ENCODE data around the gene LIPC.

Gene LIPC

DNA sequence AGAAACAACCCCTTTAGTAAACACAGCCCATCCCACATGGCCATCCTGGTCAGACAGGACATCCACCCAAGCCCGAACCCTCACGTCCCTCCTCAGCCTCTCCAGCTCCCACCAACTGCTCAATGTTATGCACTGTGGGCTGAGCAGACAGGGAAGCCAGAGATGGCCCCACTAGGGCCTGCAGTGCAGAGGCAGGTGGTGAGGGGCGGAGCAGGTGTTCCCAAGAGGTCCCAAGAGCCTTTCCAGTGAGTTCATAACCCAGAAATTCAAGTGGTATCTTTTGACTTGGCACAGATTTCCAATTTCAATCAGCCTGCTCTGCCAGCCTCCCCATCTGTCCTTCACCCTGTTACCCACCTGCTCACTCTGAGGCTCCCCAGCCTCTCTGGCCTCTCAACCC is 130.3 kb downstream of the LIPC start:
- in situ Hi-C loops (cut with MboI; ENCODE audit: low sequenced_read_pairs, unreplicated experiment): no loop called here
- DNase-seq (ENCODE audit: low spot score): no peak
- TF ChIP-seq, protein P1, sequence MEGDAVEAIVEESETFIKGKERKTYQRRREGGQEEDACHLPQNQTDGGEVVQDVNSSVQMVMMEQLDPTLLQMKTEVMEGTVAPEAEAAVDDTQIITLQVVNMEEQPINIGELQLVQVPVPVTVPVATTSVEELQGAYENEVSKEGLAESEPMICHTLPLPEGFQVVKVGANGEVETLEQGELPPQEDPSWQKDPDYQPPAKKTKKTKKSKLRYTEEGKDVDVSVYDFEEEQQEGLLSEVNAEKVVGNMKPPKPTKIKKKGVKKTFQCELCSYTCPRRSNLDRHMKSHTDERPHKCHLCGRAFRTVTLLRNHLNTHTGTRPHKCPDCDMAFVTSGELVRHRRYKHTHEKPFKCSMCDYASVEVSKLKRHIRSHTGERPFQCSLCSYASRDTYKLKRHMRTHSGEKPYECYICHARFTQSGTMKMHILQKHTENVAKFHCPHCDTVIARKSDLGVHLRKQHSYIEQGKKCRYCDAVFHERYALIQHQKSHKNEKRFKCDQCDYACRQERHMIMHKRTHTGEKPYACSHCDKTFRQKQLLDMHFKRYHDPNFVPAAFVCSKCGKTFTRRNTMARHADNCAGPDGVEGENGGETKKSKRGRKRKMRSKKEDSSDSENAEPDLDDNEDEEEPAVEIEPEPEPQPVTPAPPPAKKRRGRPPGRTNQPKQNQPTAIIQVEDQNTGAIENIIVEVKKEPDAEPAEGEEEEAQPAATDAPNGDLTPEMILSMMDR (IDR thresholded peaks at IDR 0.05; ENCODE audit: borderline replicate concordance, control extremely low read depth, extremely low read depth, insufficient read depth, missing control alignments): no peak

DNA sequence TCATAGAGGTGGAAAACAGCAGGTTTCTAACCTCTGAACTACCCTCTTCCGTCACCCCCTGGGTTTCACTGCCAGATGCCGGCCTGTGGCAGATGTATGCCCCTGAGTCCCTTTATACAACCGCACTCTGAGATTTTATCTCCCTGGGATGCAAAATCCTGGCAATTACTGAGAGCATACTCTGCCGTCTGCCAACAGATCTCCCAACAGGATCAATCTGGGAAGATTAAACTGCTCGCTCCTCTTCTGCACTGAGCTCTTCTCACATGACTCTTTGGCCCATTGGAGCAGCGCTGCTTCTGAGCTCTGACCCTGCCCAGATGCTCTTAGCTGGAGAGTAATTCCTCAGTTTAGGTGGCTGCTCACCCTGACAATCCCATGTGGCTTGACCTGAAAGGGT is 133.2 kb downstream of the LIPC start:
- in situ Hi-C loops (cut with MboI; ENCODE audit: low sequenced_read_pairs, unreplicated experiment): no loop called here
- TF ChIP-seq, protein P1 (IDR thresholded peaks at IDR 0.05; ENCODE audit: borderline replicate concordance, control extremely low read depth, extremely low read depth, insufficient read depth, missing control alignments): no peak
- DNase-seq (ENCODE audit: low spot score): no peak

DNA sequence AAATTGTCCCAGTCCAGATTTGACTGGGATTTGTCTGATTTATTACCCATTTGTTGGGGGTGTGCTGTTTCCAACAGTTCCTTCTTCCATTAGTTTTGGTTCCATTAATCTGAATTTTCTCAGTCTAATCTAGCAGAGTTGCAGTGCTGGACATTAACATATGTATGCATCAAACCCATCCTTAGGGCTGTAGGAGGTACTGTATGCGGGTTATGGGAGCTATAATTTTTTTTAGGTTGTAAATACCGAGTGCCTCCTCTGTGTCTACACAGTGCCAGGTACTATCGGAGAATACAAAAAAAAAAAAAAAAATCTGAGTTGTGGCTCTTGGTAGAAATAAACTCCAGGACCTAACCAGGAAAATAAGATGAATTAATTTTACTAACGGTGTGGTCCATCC is 133.8 kb downstream of the LIPC start:
- DNase-seq (ENCODE audit: low spot score): no peak
- TF ChIP-seq, protein P1 (IDR thresholded peaks at IDR 0.05; ENCODE audit: borderline replicate concordance, control extremely low read depth, extremely low read depth, insufficient read depth, missing control alignments): no peak
- in situ Hi-C loops (cut with MboI; ENCODE audit: low sequenced_read_pairs, unreplicated experiment): no loop called here

DNA sequence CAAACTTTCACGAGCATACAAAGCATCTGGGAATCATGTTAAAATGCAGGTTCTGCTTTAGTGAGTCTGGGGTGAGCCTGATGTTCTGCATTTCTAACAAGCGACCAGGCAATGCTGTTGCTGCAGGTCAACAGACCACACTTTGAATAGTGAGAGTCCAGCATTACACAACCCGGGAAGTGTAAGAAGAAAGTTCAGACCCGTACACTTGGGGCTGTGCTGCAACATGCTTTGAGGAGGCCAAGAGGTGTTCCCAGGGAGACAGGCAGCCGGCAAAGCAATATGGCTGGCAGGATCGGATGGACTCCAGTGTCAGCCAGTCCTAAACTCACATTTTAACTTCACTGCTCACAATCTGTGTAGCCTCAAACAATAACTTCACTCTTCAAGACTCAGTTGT is 134.2 kb downstream of the LIPC start:
- in situ Hi-C loops (cut with MboI; ENCODE audit: low sequenced_read_pairs, unreplicated experiment): no loop called here
- TF ChIP-seq, protein P1 (IDR thresholded peaks at IDR 0.05; ENCODE audit: borderline replicate concordance, control extremely low read depth, extremely low read depth, insufficient read depth, missing control alignments): no peak
- no peak for DNase-seq (ENCODE audit: low spot score)

DNA sequence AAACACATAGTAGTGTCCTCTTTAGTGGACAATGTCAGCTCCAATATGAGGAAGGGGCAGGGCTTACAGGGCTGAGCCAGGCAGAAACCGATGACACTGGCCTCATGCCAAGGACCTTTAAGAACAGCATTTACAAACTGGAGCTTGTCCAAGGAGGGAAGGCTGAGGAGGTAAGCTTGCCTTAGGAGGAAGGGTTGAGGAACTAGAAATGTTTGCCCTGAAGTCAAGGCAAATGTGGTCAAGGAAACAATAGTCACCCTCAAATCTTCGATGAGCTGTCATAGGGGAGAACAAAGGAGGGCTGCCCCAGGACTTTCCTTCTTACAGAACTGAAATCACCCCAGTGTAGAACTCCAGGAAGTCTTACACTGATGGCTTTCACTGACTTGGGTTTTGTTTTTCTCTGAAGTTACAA is 136.4 kb downstream of the LIPC start:
- TF ChIP-seq, protein P1 (IDR thresholded peaks at IDR 0.05; ENCODE audit: borderline replicate concordance, control extremely low read depth, extremely low read depth, insufficient read depth, missing control alignments): no peak
- in situ Hi-C loops (cut with MboI; ENCODE audit: low sequenced_read_pairs, unreplicated experiment): no loop called here
- DNase-seq (ENCODE audit: low spot score): no peak

DNA sequence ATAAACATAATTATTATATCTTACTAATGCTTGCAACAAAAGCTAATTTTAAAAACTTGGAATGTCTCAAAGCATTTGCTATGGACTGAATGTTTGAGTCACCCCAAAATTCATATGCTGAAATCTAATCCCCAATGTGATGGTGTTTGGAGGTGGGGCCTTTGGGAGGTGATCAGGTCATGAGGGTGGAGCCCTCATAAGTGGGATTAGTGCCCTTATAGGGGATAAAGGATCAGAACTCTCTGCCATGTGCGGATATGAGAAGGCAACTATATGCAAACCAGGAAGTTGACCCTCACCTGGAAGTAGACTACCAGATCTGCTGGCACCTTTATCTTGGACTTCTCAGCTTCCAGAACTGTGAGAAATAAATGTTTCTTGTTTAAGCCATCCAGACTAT is 137.7 kb downstream of the LIPC start:
- in situ Hi-C loops (cut with MboI; ENCODE audit: low sequenced_read_pairs, unreplicated experiment): no loop called here
- DNase-seq (ENCODE audit: low spot score): no peak
- TF ChIP-seq, protein P1 (IDR thresholded peaks at IDR 0.05; ENCODE audit: borderline replicate concordance, control extremely low read depth, extremely low read depth, insufficient read depth, missing control alignments): no peak

DNA sequence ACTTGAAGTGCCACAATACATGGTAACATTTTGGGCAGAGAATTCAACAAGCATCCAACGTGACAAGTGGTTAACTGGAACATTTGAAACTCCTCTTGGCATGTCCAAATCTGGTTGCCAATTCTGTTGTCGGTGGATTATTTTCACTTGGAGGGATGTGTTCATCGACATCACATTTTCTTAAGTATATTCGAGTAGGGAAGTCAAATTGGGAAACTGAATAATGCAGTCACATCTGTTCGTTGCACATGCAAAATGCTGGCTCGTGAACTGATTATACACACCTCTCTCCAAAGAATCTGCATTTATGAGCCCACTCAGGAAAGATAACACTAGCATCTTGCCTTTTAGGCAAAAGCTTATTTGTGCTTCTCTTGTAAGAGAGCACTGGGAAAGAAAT is 139.7 kb downstream of the LIPC start:
- no peak for DNase-seq (ENCODE audit: low spot score)
- TF ChIP-seq, protein P1 (IDR thresholded peaks at IDR 0.05; ENCODE audit: borderline replicate concordance, control extremely low read depth, extremely low read depth, insufficient read depth, missing control alignments): no peak
- in situ Hi-C loops (cut with MboI; ENCODE audit: low sequenced_read_pairs, unreplicated experiment): no loop called here

All from GM13976 (cell line).